GM12875 (cell line): ENCODE data around the gene CIPC.

Experiments used
- H3K4me3 ChIP-seq: one replicate; pipeline ENCODE4 v1.5.1; 2011; ENCODE audit warnings: low read depth, low read length, control low read depth
- CTCF ChIP-seq: IDR thresholded peaks from 2 replicates; pipeline ENCODE4 v1.5.1; 2011; ENCODE audit warnings: low read depth, mild to moderate bottlenecking, control low read depth, inconsistent platforms, low read length, moderate library complexity, borderline replicate concordance; ENCODE audit not compliant: insufficient read depth

Gene CIPC

GRCh38 chr14:77074969-77075368, 23.1 kb upstream of the CIPC start:
- H3K4me3 ChIP-seq, result no peak overlapping the region

GRCh38 chr14:77076113-77076631, 21.9 kb upstream of the CIPC start:
- TF ChIP-seq CTCF, result no peak
- H3K4me3 ChIP-seq, result no peak overlapping the region

More at GRCh38 chr14:77074969-77075368, 23.1 kb upstream of the CIPC start:
- no peak for TF ChIP-seq CTCF

- no peak overlapping the region for H3K4me3 ChIP-seq
- TF ChIP-seq CTCF, result no peak
These were observed 21.0 kb upstream of the CIPC start for GRCh38 chr14:77077040-77077439.

- TF ChIP-seq CTCF, result no peak
- H3K4me3 ChIP-seq, result no peak overlapping the region
These were observed 15.7 kb upstream of the CIPC start for GRCh38 chr14:77082356-77082755.

GRCh38 chr14:77083082-77083481, 15.0 kb upstream of the CIPC start:
- no peak overlapping the region for H3K4me3 ChIP-seq
- no peak for TF ChIP-seq CTCF

GRCh38 chr14:77084985-77085384, 13.1 kb upstream of the CIPC start:
- no peak for TF ChIP-seq CTCF

GRCh38 chr14:77085538-77085937, 12.5 kb upstream of the CIPC start:
- no peak overlapping the region for H3K4me3 ChIP-seq
- no peak for TF ChIP-seq CTCF

More at GRCh38 chr14:77084985-77085384, 13.1 kb upstream of the CIPC start:
- H3K4me3 ChIP-seq, result no peak overlapping the region
